Measurements from ENCODE around the gene ARID5A. TPM values are rescaled to one million over a fixed set of nuclear protein-coding genes. Genes with fewer than 3 reads are reported as not detected.
A peak's percentile ranks its signal among the peaks of the same experiment; 100 is the strongest.

The ARID5A gene
- total RNA-seq, 1 donor from 2014 or later = 7.1 TPM

GRCh38 chr2:96537066-96537733, 648 bp downstream of the ARID5A start:
- Mint-ChIP-seq H3K4me1 (ENCODE audit: low read depth) (peaks cover 7% of the 10 kb centered on the region), H3K4me3 (ENCODE audit: low read depth) (peak overlapping the region; percentile 83), H3K27me3 (peaks cover 30% of the 10 kb centered on the region), H3K36me3 (ENCODE audit: insufficient read depth) (no peaks in the 10 kb centered on the region), H3K9me3 (ENCODE audit: low read depth) (no peaks in the 10 kb centered on the region), H3K27ac (peak overlapping the region; percentile 45)
- no peak for DNase-seq (ENCODE audit: low spot score, unreplicated experiment)
- no peak for TF ChIP-seq CTCF (IDR thresholded peaks at IDR 0.05; ENCODE audit: unreplicated experiment)

GRCh38 chr2:96537734-96538486, 1.4 kb downstream of the ARID5A start:
- DNase-seq (ENCODE audit: low spot score, unreplicated experiment) = no peak
- Mint-ChIP-seq H3K27ac (no peak overlapping the region), H3K9me3 (ENCODE audit: low read depth) (no peaks in the 10 kb centered on the region), H3K27me3 (peaks cover 29% of the 10 kb centered on the region), H3K4me1 (ENCODE audit: low read depth) (peaks cover 6% of the 10 kb centered on the region), H3K4me3 (ENCODE audit: low read depth) (peak overlapping the region; percentile 83), H3K36me3 (ENCODE audit: insufficient read depth) (peaks cover 1% of the 10 kb centered on the region)
- no peak for TF ChIP-seq CTCF (IDR thresholded peaks at IDR 0.05; ENCODE audit: unreplicated experiment)

- no peak for DNase-seq (ENCODE audit: low spot score, unreplicated experiment)
- Mint-ChIP-seq H3K27me3 (peaks cover 29% of the 10 kb centered on the region), H3K9me3 (ENCODE audit: low read depth) (no peaks in the 10 kb centered on the region), H3K4me3 (ENCODE audit: low read depth) (peak overlapping the region; percentile 69), H3K4me1 (ENCODE audit: low read depth) (peaks cover 6% of the 10 kb centered on the region), H3K27ac (no peak overlapping the region), H3K36me3 (ENCODE audit: insufficient read depth) (peaks cover 1% of the 10 kb centered on the region)
- no peak for TF ChIP-seq CTCF (IDR thresholded peaks at IDR 0.05; ENCODE audit: unreplicated experiment)
Observed at GRCh38 chr2:96538487-96539214, 2.1 kb downstream of the ARID5A start.

- no peaks in the 10 kb centered on the region for H3K9me3 Mint-ChIP-seq (ENCODE audit: low read depth)
- peak overlapping the region; percentile 69 for H3K4me3 Mint-ChIP-seq (ENCODE audit: low read depth)
- peaks cover 25% of the 10 kb centered on the region for H3K27me3 Mint-ChIP-seq
- H3K27ac Mint-ChIP-seq = no peak overlapping the region
- H3K4me1 Mint-ChIP-seq (ENCODE audit: low read depth) = peaks cover 6% of the 10 kb centered on the region
- peaks cover 2% of the 10 kb centered on the region for H3K36me3 Mint-ChIP-seq (ENCODE audit: insufficient read depth)
- DNase-seq (ENCODE audit: low spot score, unreplicated experiment) = no peak
- TF ChIP-seq CTCF (IDR thresholded peaks at IDR 0.05; ENCODE audit: unreplicated experiment) = no peak
Observed at GRCh38 chr2:96539215-96539920, 2.8 kb downstream of the ARID5A start.

- Mint-ChIP-seq H3K4me1 (ENCODE audit: low read depth) (peaks cover 6% of the 10 kb centered on the region), H3K27me3 (peaks cover 22% of the 10 kb centered on the region), H3K27ac (no peak overlapping the region), H3K9me3 (ENCODE audit: low read depth) (no peaks in the 10 kb centered on the region), H3K36me3 (ENCODE audit: insufficient read depth) (peaks cover 5% of the 10 kb centered on the region), H3K4me3 (ENCODE audit: low read depth) (no peak overlapping the region)
- no peak for DNase-seq (ENCODE audit: low spot score, unreplicated experiment)
- TF ChIP-seq CTCF (IDR thresholded peaks at IDR 0.05; ENCODE audit: unreplicated experiment) = no peak
Observed at GRCh38 chr2:96540136-96540535, 3.6 kb downstream of the ARID5A start.

Data from progenitor cell of endocrine pancreas (in vitro differentiated cells).